ENCODE data around the gene GPR146. TPM values are rescaled to one million over a fixed set of nuclear protein-coding genes. Genes with fewer than 3 reads are reported as not detected.

GPR146 gene
- total and polyA plus RNA-seq, 2 donors (not counting 1 experiment from before 2014, with no cell fraction given) = 2.2 to 3.3 TPM

DNA sequence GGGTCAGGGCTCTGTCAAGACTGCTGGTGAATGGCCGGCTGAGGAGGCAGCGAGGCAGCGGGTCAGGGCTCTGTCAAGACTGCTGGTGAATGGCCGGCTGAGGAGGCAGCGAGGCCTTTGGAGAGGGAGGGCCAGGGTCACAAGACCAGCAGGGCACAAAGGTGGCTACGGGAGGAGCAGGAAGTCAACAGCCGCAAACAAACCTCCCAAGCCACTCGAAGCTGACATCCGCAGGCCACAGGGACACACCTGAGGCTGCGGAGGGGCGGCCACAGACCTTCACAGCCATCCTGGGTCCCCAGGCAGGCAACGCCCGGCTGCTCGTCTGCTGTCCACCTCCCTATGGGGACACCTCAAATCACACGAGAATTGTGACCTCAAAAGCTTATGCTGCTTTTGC lies 34.6 kb downstream of the GPR146 start:
- DNase-seq (ENCODE audit: low read depth in 2 of 2) = no peak
- no peak for TF ChIP-seq EZH2 (IDR thresholded peaks at IDR 0.05; ENCODE audit: low read length, missing control alignments)
- TF ChIP-seq, protein P1, sequence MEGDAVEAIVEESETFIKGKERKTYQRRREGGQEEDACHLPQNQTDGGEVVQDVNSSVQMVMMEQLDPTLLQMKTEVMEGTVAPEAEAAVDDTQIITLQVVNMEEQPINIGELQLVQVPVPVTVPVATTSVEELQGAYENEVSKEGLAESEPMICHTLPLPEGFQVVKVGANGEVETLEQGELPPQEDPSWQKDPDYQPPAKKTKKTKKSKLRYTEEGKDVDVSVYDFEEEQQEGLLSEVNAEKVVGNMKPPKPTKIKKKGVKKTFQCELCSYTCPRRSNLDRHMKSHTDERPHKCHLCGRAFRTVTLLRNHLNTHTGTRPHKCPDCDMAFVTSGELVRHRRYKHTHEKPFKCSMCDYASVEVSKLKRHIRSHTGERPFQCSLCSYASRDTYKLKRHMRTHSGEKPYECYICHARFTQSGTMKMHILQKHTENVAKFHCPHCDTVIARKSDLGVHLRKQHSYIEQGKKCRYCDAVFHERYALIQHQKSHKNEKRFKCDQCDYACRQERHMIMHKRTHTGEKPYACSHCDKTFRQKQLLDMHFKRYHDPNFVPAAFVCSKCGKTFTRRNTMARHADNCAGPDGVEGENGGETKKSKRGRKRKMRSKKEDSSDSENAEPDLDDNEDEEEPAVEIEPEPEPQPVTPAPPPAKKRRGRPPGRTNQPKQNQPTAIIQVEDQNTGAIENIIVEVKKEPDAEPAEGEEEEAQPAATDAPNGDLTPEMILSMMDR (conservative IDR thresholded peaks at IDR 0.05 in 1 of 2, IDR thresholded peaks at IDR 0.05 in 1 of 2; ENCODE audit: low read depth in 1 of 2, low read length in 2 of 2) = no peak
- H3K9me3 ChIP-seq (ENCODE audit: control insufficient read depth, insufficient read depth, low read depth, low read length) = no peaks in the 10 kb centered on the region
- H3K27ac ChIP-seq (ENCODE audit: insufficient read depth, low read length) = no peak overlapping the region
- no peaks in the 10 kb centered on the region for H3K36me3 ChIP-seq (ENCODE audit: control insufficient read depth, insufficient read depth, low read length)
- H3K9ac ChIP-seq (ENCODE audit: insufficient read depth, low read length) = no peak overlapping the region
- H3K4me2 ChIP-seq (ENCODE audit: extremely low read depth, insufficient read depth, low read length) = no peak overlapping the region
- H2AFZ ChIP-seq (ENCODE audit: low read length) = no peak overlapping the region
- H3K79me2 ChIP-seq (ENCODE audit: control insufficient read depth, insufficient read depth, low read length) = no peaks in the 10 kb centered on the region
- H3K4me3 ChIP-seq (replicated peaks in 1 of 4; ENCODE audit: control extremely low read depth in 1 of 4, insufficient read depth in 1 of 4, low read depth in 3 of 4, low read length in 4 of 4) = no peak overlapping the region
- no peaks in the 10 kb centered on the region for H4K20me1 ChIP-seq (ENCODE audit: control insufficient read depth, extremely low read depth, insufficient read depth, low read length)
- H3K27me3 ChIP-seq (ENCODE audit: control insufficient read depth, insufficient read depth, low read length) = no peaks in the 10 kb centered on the region
- no peaks in the 10 kb centered on the region for H3K4me1 ChIP-seq (ENCODE audit: control insufficient read depth, extremely low read depth, insufficient read depth, low read length)

DNA sequence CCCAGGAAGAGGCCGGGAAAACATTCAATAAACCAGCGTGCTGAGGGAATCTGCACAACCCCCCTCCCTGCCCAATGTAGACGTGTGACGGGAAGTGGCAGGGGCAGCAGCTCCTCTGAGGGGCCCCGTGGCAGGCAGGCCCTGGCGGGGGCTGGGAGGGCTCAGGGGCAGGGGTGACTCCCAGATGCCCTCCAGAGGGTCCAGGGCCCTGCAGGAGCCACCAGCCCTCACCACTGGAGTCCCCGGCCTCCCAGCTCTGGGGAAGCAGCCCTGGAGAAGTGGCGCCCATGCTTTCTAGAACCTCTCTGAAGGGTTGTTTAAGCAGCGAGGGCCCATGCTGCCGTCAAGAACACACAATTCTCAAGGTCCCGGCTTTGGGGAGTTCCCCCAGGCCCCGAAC lies 35.2 kb downstream of the GPR146 start:
- no peaks in the 10 kb centered on the region for H3K4me1 ChIP-seq (ENCODE audit: control insufficient read depth, extremely low read depth, insufficient read depth, low read length)
- H2AFZ ChIP-seq (ENCODE audit: low read length) = no peak overlapping the region
- H3K36me3 ChIP-seq (ENCODE audit: control insufficient read depth, insufficient read depth, low read length) = no peaks in the 10 kb centered on the region
- no peaks in the 10 kb centered on the region for H3K9me3 ChIP-seq (ENCODE audit: control insufficient read depth, insufficient read depth, low read depth, low read length)
- no peak overlapping the region for H3K27ac ChIP-seq (ENCODE audit: insufficient read depth, low read length)
- H3K27me3 ChIP-seq (ENCODE audit: control insufficient read depth, insufficient read depth, low read length) = no peaks in the 10 kb centered on the region
- no peak overlapping the region for H3K9ac ChIP-seq (ENCODE audit: insufficient read depth, low read length)
- no peak for TF ChIP-seq EZH2 (IDR thresholded peaks at IDR 0.05; ENCODE audit: low read length, missing control alignments)
- TF ChIP-seq, protein P1 (conservative IDR thresholded peaks at IDR 0.05 in 1 of 2, IDR thresholded peaks at IDR 0.05 in 1 of 2; ENCODE audit: low read depth in 1 of 2, low read length in 2 of 2) = no peak
- no peak overlapping the region for H3K4me2 ChIP-seq (ENCODE audit: extremely low read depth, insufficient read depth, low read length)
- H4K20me1 ChIP-seq (ENCODE audit: control insufficient read depth, extremely low read depth, insufficient read depth, low read length) = no peaks in the 10 kb centered on the region
- DNase-seq (ENCODE audit: low read depth in 2 of 2) = no peak
- H3K79me2 ChIP-seq (ENCODE audit: control insufficient read depth, insufficient read depth, low read length) = no peaks in the 10 kb centered on the region
- no peak overlapping the region for H3K4me3 ChIP-seq (replicated peaks in 1 of 4; ENCODE audit: control extremely low read depth in 1 of 4, insufficient read depth in 1 of 4, low read depth in 3 of 4, low read length in 4 of 4)

DNA sequence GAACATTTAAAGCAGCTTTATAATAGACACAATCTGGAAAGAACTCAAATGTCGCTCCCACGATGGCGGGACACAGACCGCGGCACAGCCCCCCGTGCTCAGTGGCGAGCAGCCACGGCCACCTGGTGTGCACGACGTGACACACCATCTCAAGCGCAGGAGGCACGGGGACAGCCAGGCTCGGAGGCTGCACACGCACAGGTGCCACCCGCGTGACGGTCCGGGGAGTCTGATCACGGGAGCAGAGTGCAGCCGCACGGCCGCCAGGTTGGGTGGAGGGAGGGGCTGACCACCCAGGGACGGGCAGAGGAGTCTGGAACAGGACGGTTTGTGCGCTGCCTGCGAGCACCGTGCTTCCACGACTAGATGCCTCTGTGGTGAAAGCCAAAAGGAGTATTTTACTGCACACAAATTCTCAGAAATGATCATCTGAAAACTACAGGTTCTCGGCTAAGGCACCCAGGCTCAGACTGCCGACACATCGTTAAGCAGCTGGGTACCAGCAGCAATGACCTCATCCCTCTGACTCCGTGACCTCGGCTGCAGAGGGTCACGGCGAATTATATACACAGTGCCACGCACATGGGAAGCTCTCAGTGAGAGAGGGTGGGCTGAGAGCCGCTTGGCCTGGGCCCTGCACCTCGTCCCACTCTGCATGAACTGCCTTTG lies 36.0 kb downstream of the GPR146 start:
- TF ChIP-seq, protein P1 (conservative IDR thresholded peaks at IDR 0.05 in 1 of 2, IDR thresholded peaks at IDR 0.05 in 1 of 2; ENCODE audit: low read depth in 1 of 2, low read length in 2 of 2) = no peak
- TF ChIP-seq EZH2 (IDR thresholded peaks at IDR 0.05; ENCODE audit: low read length, missing control alignments) = no peak
- H3K4me1 ChIP-seq (ENCODE audit: control insufficient read depth, extremely low read depth, insufficient read depth, low read length) = no peaks in the 10 kb centered on the region
- no peak for DNase-seq (ENCODE audit: low read depth in 2 of 2)
- no peaks in the 10 kb centered on the region for H3K36me3 ChIP-seq (ENCODE audit: control insufficient read depth, insufficient read depth, low read length)
- H2AFZ ChIP-seq (ENCODE audit: low read length) = no peak overlapping the region
- no peaks in the 10 kb centered on the region for H3K79me2 ChIP-seq (ENCODE audit: control insufficient read depth, insufficient read depth, low read length)
- no peak overlapping the region for H3K4me3 ChIP-seq (replicated peaks in 1 of 4; ENCODE audit: control extremely low read depth in 1 of 4, insufficient read depth in 1 of 4, low read depth in 3 of 4, low read length in 4 of 4)
- H3K4me2 ChIP-seq (ENCODE audit: extremely low read depth, insufficient read depth, low read length) = no peak overlapping the region
- no peaks in the 10 kb centered on the region for H3K27me3 ChIP-seq (ENCODE audit: control insufficient read depth, insufficient read depth, low read length)
- no peaks in the 10 kb centered on the region for H4K20me1 ChIP-seq (ENCODE audit: control insufficient read depth, extremely low read depth, insufficient read depth, low read length)
- no peak overlapping the region for H3K27ac ChIP-seq (ENCODE audit: insufficient read depth, low read length)
- H3K9ac ChIP-seq (ENCODE audit: insufficient read depth, low read length) = no peak overlapping the region
- H3K9me3 ChIP-seq (ENCODE audit: control insufficient read depth, insufficient read depth, low read depth, low read length) = no peaks in the 10 kb centered on the region
